AG04449 (cell line): ENCODE data around the gene IYD.

Experiments used
- CTCF ChIA-PET: fragments of 350-600 bp; formaldehyde crosslinking; extraction: SDS; loops from one replicate; lab custom pipeline; 2021; ENCODE audit warnings: antibody characterized with exemption; lab: Yijun Ruan, JAX
- POLR2A ChIA-PET: fragments of 400-600, 350-600 bp; formaldehyde crosslinking; extraction: SDS; loops from one replicate; lab custom pipeline; 2020; ENCODE audit warnings: antibody characterized with exemption, inconsistent platforms; lab: Yijun Ruan, JAX
- DNase-seq: peaks from one replicate; pipeline ENCODE4 v3.0.0-alpha.2; 2010; ENCODE audit warnings: low read depth, low spot score
- H3K4me3 ChIP-seq: 2 replicates; pipeline ENCODE4 v1.5.1; 2011; ENCODE audit warnings: low read depth, mild to moderate bottlenecking, control low read depth, low read length
- CTCF ChIP-seq: IDR thresholded peaks from one replicate; pipeline ENCODE4 v1.5.1; 2011; ENCODE audit warnings: mild to moderate bottlenecking, moderate library complexity, low read length, control low read depth, inconsistent platforms; ENCODE audit not compliant: insufficient read depth; ENCODE audit errors: missing control alignments

The IYD gene

GRCh38 chr6:150417899-150418826, 49.4 kb downstream of the IYD start:
- TF ChIP-seq CTCF, result peak; percentile 54
- ChIA-PET POLR2A (interaction anchor here (1.2 kb wide), 1 partner anchor 397 kb away, joined by 5 read pairs; no protein-coding TSS in a partner anchor), CTCF (interaction anchor here (0.6 to 9.2 kb wide), 18 partner anchors 10 to 917 kb away, joined by 3 to 198 read pairs (median 5); no protein-coding TSS in a partner anchor)
- peak; percentile 36 for DNase-seq
- H3K4me3 ChIP-seq, result peak overlapping the region; percentile 49

DNA sequence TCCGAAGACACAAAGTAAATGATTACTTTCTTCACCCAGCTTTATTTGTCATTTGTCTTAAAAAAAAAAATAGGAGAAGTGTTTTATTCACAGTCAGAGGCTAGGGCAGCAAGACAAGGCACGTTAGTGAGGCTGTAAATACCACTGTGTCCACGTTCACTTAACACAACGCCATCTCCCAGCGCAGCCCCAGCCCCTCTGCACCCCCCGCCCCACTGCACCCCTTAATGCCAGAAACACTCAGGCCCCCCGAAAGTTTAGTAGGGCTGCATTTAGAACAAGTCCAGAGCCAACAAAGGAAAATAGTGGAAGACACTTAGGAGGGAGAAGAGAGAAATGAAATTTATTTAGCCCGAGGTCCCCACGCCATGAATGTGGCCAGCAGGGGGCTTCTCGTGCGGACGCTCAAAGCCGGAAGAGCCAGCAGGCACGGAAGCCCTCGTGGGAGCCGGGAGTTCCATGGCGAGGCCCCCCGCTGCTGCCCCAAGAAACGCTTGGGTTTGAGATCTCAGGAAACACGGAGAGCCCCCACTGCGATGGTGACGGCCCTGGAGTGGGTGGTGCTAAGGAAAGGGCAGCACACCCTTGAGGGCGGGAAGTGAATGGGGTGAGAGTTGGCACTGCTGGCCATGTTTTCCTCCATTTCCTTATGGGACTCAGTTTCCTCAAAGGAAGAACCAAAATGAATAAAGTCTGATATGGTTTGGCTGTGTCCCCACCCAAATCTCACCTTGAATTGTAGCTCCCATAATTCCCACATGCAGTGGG, 50.2 kb downstream of the IYD start:
- ChIA-PET POLR2A (no interaction called here), CTCF (interaction anchor here (0.6 to 9.2 kb wide), 18 partner anchors 10 to 916 kb away, joined by 3 to 198 read pairs (median 5); no protein-coding TSS in a partner anchor)
- no peak for DNase-seq
- peak overlapping the region; percentile 49 for H3K4me3 ChIP-seq
- peak; percentile 73 for TF ChIP-seq CTCF

- H3K4me3 ChIP-seq, result no peak overlapping the region
- POLR2A ChIA-PET, result no interaction called here
- DNase-seq, result no peak
- TF ChIP-seq CTCF, result no peak
- CTCF ChIA-PET, result interaction anchor here (0.6 to 9.2 kb wide), 4 partner anchors 10 to 397 kb away, joined by 3 to 198 read pairs (median 4); no protein-coding TSS in a partner anchor
Observed at GRCh38 chr6:150420428-150420827, 51.6 kb downstream of the IYD start.

GRCh38 chr6:150420926-150421325, 52.1 kb downstream of the IYD start:
- DNase-seq, result no peak
- POLR2A ChIA-PET, result no interaction called here
- TF ChIP-seq CTCF, result no peak
- CTCF ChIA-PET, result interaction anchor here (1.0 to 9.2 kb wide), 3 partner anchors 26 to 396 kb away, joined by 4 to 198 read pairs (median 5); no protein-coding TSS in a partner anchor
- no peak overlapping the region for H3K4me3 ChIP-seq

DNA sequence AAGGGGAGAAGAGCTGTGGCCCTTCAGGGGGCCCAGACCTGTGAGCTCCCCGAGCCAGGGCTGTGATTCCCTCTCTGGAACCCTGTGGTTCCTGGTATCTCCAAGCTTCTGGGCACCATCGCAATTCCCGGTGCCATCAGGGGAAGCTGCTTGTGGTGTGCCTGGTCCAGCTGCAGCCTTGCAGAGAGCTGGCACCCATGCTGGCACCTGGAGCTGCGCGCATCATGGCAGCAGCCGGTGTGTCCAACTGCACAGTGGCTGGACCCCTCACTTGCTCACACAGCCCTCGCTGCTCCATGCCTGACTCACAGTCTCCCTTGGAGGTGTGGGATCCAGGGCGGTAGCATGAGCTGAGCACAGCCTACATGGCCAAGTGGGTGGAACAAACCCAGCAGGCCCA, 56.7 kb downstream of the IYD start:
- CTCF ChIA-PET, result interaction anchor here (9.2 kb wide), 1 partner anchor 392 kb away, joined by 198 read pairs; no protein-coding TSS in a partner anchor
- no peak for TF ChIP-seq CTCF
- no peak for DNase-seq
- POLR2A ChIA-PET, result no interaction called here
- H3K4me3 ChIP-seq, result no peak overlapping the region
